Limb (tissue), 2 donors: ENCODE data around the gene C1QB.
"Not testable (repeated sequence)": the region's sequence is repeated elsewhere in the genome, so short reads cannot be mapped to it uniquely, and the experiment has no call there.

Source experiments
- DNase-seq, 2 donors: peaks; one replicate each; pipeline ENCODE4 v3.0.0-alpha.2; 2016; ENCODE audit errors: extremely low spot score in 2 of 2

The C1QB gene

DNA sequence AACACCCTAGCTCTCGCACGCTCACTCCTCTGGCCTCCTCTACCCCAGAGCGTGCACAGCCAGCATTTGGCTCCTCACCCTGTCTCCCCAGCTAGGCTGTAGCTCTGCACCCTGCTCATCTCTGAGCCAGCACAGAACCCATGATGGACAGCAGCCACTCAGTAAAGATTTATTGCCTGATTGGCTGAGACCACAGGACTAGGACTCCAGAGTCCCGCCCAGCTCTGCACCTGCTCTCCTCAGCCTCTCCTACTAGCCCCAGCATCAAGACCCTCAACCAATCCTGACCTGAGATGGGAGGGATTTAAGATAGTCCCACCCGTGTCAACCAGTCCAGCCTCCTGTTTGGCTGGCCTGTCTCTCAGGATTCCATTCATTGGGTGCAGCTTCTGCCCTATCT lies 9.3 kb downstream of the C1QB start:
- no peak for DNase-seq

- no peak for DNase-seq
Measured at GRCh38 chr1:22662986-22663408, 10.0 kb downstream of the C1QB start.

GRCh38 chr1:22665752-22666151 lies 12.7 kb downstream of the C1QB start:
- DNase-seq: peak in 1 of 2 donors; percentile 77

GRCh38 chr1:22666412-22666811 lies 13.4 kb downstream of the C1QB start:
- no peak for DNase-seq

DNA sequence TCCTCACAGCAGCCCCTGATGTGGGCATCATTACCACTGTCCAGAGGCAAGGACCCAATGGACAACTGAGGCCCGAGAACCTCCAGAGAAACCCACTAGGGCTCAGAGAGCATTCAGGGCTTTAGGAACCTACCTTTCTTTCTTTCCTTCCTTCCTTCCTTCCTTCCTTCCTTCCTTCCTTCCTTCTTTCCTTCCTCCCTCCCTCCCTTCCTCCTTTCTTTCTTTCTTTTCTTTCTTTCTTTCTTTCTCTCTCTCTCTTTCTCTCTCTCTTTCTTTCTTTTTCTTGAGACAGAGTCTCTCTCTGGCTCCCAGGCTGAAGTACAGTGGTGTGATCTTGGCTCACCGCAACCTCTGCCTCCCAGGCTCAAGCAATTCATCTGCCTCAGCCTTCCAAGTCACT lies 15.8 kb downstream of the C1QB start:
- not testable (repeated sequence) for DNase-seq

GRCh38 chr1:22670352-22670975 lies 17.4 kb downstream of the C1QB start:
- no peak for DNase-seq

GRCh38 chr1:22671999-22672398 lies 19.0 kb downstream of the C1QB start:
- DNase-seq: no peak

DNA sequence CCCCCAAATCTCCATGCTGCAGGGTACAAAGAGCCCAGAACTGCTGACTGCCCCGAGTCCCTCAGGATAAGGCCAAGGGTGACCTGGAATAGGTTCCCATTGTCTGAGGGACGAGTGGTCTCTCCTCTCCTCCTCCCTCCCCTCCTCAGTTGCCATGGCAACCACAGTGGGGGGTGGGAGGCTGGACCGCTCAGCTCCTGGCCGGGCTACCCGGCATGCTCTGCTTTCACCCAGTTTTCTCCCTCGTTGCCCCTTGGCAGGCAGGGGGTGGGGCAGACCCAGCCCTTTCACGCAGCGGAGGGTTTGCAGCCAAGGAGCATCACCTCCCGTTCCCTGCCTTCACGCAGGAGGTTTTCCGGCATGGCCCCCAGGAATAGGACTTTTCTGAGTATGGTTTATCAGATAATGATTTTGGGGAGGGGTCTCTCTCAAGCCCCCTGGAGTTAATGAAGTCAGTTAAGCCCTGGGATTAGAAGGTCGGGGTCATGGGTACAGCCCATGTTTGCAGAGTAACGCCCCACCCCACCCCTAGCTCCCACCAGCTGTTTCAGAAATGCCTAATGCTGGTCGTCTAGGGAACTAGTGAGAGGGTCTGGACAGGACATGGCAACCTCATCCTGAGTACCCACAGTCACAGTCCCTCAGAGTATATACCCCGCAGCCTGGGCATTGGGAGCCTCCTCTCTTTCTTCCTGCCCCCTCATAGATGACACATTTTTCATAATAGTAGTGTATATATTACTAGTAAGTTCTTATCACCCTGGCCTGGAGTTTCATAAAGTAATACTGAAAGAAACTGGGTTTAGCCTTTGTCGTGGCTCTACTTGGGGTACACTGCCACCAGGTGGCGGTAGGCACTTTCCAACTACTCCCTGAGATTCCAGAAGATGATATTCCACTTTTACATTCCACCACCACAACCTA lies 20.7 kb downstream of the C1QB start:
- peak; percentile 55 to 83 for DNase-seq

GRCh38 chr1:22674410-22674749 lies 21.3 kb downstream of the C1QB start:
- DNase-seq: no peak

DNA sequence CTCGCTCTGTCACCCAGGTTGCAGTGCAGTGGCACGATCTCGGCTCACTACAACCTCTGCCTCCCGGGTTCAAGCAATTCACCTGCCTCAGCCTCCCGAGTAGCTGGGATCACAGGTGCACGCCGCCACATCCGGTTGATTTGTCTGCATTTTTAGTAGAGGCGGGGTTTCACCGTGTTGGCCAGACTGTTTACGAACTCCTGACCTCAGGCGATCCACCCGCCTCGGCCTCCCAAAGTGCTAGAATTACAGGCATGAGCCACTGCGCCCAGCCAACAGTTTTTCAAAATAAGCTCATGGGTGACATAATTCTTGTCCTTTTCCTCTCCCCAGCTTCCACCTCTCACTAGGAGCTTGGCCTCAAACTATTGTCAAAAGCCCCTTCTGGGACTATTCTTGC lies 23.1 kb downstream of the C1QB start:
- DNase-seq: not testable (repeated sequence)

DNA sequence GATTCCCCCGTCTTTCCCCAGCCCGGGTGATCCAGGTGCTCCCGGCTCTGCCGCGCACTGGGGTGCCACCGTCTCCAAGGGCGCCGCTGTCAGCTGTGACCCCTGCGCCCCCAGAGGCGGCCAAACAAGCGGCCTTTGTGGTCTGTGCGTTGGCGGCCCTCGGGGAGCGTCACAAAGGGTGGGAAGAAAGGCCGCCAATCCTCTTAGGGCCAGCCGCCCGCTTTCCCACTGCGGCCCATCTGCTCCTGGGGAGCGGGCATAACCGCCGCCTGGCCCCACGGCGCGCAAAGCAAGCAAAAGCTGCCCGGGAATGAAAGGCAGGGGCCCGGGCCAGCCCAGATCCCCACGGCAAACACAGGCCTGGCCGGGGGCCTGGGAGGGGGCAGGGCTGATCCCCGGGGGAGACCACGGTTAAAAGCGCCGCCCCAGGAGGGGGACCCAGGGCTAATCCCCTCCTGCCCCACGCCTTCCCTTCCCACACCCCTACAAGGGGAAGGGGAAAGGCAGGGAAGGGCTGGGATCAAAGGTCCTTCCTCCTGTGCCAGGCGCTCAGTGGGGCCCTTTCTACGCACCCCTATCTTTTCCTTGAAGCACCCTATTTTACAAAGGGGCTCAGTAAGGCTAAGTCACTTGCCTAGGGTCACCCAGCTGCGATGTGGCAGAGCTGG lies 24.0 kb downstream of the C1QB start:
- DNase-seq: no peak

DNA sequence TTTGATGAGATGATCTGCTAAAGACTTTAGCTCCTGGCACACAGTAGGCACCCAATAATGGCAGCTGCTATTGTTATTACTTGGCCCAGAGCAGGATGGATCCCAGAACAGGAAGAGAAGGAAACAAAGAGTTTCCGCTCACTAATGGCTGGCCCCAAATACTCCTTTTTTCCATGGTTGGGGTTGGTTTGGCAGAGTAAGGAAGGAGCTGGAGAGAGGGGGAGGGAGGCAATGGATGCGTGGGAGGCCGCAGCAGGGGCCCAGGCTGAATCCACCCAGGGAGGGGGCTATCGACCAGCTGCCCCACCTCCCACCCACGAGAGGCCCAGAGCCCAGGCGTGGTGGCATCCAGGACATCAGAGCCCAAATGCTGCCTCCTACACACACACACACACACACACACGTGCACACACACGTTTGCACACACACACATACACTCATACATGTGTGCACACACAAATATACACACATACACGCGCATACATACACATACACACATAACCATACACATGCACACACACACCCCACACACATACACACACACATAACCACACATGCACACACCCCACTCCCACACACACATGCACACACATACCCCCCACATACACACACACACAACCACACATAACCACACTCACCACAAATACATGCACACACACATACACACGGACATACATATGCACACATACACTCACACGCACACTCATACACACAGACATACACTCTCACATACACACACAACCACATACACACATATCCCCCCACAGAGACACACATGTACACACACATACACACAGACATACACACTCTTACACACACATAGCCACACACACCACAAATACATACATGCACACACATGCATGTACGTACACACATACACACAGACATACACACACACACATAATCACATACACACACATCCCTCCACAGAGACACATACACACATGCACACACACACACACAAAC lies 25.2 kb downstream of the C1QB start:
- peak in 1 of 2 donors; percentile 42 for DNase-seq

- DNase-seq: no peak
Measured at GRCh38 chr1:22680726-22681125, 27.7 kb downstream of the C1QB start.

- no peak for DNase-seq
Measured at GRCh38 chr1:22681556-22682276, 28.7 kb downstream of the C1QB start.

DNA sequence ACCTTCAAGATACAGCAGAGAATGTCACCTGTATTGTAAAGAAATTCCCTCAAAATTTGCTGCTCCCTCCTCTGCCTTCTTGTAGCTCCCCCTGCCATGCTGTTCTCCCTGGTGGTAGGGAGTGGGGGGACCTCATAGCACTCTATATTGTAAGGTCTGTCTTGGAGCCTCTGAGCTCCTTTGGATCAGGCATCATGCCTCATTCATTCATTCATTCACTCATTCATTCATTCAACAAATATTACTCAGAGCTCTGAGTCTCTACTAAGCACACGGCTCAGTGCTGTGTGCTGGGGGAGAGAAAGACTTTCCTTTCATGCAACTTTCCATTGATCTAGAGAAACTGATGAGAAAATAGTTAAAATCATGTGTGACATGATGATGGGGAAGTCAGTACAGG lies 30.5 kb downstream of the C1QB start:
- DNase-seq: no peak

GRCh38 chr1:22685591-22686059 lies 32.6 kb downstream of the C1QB start:
- peak; percentile 59 to 78 for DNase-seq

GRCh38 chr1:22687191-22687590 lies 34.2 kb downstream of the C1QB start:
- DNase-seq: no peak

DNA sequence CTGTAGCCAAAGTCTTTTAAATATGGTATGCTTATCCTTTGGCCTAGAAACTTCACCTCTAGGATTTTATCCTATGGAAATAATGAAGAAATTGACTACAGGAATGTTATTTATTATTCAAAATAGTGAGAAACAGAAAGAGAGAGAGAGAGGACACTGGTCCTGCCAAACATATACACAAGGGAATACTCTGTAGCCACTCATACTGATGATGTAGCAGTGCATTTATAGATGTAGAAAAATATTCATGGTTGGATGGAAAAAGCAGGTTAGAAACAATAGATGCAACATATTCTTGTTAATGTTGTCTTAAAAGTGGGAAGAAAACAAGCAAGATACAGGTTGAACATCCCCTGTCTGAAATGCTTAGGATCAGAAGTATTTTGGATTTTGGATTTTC lies 35.4 kb downstream of the C1QB start:
- no peak for DNase-seq

- no peak for DNase-seq
Measured at GRCh38 chr1:22689505-22689904, 36.5 kb downstream of the C1QB start.

DNA sequence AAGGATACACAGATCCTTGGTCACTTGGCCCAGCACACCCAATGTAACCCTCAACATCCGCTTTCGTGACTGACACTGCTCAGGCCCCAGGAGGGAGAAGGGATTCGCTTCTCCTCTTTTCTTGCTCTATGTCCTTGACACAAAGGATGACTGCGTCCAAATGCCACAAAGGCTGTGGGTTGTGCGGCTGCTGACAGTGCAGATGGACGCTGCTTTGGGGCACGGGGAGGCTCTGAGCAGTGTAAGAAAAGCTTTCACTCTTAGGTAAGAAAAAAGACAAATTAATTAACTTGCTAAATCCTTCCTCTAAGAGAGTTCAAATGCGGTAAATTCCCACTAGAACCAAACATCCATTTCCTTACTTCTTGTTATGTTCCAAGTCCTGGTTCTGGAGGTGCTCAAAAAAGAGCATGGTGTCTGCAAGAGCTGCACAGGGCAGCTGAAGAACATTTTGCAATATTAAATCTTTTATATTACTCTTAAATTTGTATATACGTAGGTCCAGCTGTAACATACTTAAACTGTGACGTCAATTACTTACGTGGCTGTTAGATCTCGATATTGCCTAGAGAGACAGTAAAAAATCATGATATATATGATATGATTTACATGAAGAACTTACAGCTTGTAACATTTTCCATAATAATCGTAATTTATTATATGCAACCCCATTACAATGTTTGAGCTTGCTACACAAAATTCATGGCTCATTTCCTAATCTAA lies 38.2 kb downstream of the C1QB start:
- DNase-seq: no peak
